IPS-18a (cell line): Measurements from ENCODE around the gene MCEMP1.

Source experiments
- H3K27ac ChIP-seq: one replicate; pipeline ENCODE4 v1.5.1; 2013; ENCODE audit warnings: low read length
- H3K27me3 ChIP-seq: one replicate; pipeline ENCODE4 v1.6.1; 2013; ENCODE audit warnings: mild to moderate bottlenecking, low read length; ENCODE audit not compliant: control insufficient read depth, insufficient read depth
- H3K36me3 ChIP-seq: one replicate; pipeline ENCODE4 v1.6.1; 2013; ENCODE audit warnings: low read depth, low read length; ENCODE audit not compliant: control insufficient read depth
- H3K4me1 ChIP-seq: one replicate; pipeline ENCODE4 v1.6.1; 2013; ENCODE audit warnings: low read depth, low read length; ENCODE audit not compliant: control insufficient read depth
- H3K4me3 ChIP-seq: one replicate; pipeline ENCODE4 v1.5.1; 2013; ENCODE audit warnings: low read length
- H3K9ac ChIP-seq: one replicate; pipeline ENCODE4 v1.6.1; 2013; ENCODE audit warnings: mild to moderate bottlenecking, low read length, moderate library complexity
- H3K9me3 ChIP-seq: one replicate; pipeline ENCODE4 v1.6.1; 2013; ENCODE audit warnings: low read depth, low read length; ENCODE audit not compliant: control insufficient read depth

The MCEMP1 gene

DNA sequence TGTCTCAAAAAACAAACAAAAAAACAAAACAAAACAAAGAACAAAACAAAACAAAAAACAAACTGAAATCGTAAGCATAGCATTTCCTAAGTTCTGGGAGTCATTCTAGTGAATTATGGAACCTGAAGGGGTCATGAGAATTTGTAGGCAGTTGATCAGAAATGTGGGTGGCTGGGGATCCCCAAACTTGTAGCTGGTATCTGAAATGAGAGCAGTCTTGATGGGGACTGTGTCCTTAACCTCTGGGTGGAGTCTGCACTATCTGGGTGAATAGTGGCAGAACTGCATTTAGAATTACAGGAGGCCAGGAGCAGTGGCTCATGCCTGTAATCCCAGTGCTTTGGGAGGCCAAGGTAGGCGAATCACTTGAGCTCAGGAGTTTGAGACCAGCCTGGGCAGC, 48.9 kb downstream of the MCEMP1 start:
- Histone ChIP-seq H3K4me1 (no peaks in the 10 kb centered on the region), H3K27ac (no peak overlapping the region), H3K36me3 (no peaks in the 10 kb centered on the region), H3K9me3 (no peaks in the 10 kb centered on the region), H3K9ac (no peak overlapping the region), H3K4me3 (no peak overlapping the region), H3K27me3 (peaks cover 37% of the 10 kb centered on the region)

DNA sequence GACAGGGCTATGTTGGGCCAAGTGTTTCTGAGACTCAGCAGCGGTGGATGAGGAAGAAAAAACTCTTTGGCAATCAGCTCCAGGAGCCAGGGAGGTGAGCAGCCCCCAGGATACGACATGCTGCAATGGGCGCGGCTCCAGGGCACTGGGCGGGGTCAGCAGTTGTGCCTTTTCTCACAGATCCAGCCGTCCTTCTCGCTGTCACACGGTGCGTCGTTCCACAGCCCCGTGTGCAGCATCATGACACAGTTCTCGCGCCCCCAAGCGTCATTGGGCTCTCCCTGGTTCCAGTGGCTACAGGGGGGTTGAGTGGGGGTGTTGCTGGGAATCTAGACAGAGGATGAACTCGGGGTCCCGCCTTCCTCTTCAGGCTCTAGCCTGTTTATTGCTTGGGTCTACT, 52.3 kb downstream of the MCEMP1 start:
- no peak overlapping the region for H3K27ac ChIP-seq
- H3K27me3 ChIP-seq: peaks cover 64% of the 10 kb centered on the region
- H3K36me3 ChIP-seq: no peaks in the 10 kb centered on the region
- no peaks in the 10 kb centered on the region for H3K4me1 ChIP-seq
- no peak overlapping the region for H3K9ac ChIP-seq
- H3K9me3 ChIP-seq: no peaks in the 10 kb centered on the region
- H3K4me3 ChIP-seq: peak overlapping the region; percentile 44
